Stimulated activated CD4-positive, alpha-beta T cell treated with anti-CD3 and anti-CD28 coated beads, Interleukin-15, amount 100 ng/mL, for 1 hour (primary cell): ENCODE measurements around the gene CNTN4.

Experiments used
- DNase-seq, 2 donors: peaks; one replicate each; pipeline ENCODE4 v3.0.0-alpha.2; 2020; ENCODE audit warnings: low read depth in 1 of 2, low spot score in 1 of 2

CNTN4 gene

DNA sequence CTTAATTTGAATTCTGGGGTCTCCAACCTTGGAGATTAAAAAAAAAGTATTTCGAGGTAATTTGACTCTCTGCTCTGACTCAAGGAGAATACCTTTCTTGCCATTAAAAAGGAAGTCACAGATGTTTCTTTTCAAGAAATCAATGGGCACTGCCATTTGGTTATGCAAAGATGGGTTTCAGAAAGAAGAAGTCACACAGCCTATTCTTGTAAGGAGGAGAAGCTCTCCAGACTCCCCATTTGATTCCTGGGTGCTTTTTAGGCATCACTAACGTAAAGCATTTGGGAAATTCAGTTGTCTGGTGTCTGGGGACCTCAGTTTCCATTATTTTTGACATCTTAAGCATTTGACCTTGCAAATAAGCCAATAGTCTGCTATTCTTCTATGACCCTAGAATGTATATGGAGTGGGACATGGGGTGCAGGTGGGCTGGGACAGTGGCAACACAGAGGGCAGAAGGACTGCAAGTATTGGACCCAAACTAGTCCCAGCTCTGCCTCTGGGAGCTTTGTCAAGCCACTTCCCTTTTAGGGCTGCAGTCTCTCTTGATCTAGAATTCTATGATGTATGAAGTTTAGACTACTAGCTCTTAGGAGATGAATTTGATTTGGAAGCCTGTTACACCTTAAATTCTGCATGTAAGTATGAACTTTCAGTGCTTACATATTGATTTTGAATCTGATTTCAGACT, 983.7 kb downstream of the CNTN4 start:
- DNase-seq = no peak

DNA sequence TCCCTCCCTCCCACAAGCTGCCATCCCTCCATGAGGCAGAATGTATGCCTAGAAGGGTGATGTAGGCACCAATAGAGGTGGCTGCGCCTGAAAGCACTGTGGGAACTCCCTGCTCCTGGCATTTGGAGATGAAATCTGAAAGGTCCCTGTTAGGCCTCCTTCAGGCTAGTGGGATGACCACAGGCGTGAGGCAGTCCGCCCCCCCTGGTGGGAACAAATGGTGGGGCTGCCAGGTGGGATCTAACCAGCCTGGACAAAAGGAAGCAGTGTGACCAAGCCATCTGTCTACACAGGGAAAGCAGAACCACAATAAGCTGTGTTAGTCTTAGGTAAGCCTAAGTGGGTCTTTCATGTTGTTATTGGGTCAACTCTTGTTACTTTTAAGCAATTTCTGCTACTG, 986.2 kb downstream of the CNTN4 start:
- no peak for DNase-seq

DNA sequence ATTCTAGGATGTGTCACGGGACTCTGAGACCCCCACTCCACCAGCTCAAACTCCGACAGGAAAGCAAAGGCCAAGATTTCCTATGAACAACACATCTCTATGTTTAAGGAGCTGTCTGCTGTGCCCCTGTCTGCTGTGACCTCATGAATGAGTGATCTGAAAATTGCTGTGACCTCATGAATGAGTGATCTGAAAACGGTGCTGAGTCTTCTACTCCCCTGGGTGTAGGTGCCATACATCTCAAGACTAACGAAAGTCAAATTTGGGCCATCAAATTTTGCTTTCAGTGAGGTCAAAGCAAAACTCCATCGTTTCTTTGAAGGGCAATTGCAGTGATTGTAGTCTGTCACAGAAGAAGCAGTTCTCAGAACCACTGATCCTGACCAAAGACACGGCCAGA, 987.1 kb downstream of the CNTN4 start:
- DNase-seq = no peak

DNA sequence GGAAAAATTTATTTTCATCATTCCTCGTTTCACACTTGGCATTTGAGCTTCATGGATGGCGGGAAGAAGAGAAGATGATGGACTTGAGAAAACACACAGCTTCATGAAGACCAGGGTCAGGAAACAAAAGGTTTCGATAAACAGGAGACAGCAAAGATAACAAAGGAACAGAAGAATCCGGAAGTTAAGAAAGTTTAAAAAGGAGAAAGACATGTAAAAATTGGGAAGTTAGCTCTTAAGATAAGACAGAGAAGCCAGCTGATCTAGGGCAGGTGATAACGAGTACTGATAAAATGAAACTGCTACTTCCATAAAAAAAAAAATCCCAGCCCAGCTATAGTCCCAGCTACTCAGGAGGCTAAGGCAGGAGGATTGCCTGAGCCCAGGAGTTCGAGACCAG, 987.6 kb downstream of the CNTN4 start:
- no peak for DNase-seq

DNA sequence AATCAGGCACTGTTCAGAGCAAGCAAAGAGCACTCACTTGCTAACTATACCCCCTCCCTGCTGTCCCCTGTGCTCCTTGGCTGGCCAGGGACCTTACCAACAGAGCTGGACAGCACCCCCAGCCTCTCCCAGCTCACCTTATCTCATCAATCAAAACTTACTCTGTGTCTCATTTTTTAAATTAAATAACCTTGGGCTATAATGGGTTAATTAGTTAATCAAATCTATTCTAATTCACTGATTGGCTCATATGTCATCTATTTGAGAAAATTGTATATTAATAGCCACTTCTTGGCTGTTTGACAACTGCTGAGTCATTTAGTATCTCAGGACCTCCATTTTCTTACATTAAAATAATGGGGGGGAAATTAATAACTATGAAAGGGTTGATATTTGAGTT, 988.6 kb downstream of the CNTN4 start:
- DNase-seq = no peak

DNA sequence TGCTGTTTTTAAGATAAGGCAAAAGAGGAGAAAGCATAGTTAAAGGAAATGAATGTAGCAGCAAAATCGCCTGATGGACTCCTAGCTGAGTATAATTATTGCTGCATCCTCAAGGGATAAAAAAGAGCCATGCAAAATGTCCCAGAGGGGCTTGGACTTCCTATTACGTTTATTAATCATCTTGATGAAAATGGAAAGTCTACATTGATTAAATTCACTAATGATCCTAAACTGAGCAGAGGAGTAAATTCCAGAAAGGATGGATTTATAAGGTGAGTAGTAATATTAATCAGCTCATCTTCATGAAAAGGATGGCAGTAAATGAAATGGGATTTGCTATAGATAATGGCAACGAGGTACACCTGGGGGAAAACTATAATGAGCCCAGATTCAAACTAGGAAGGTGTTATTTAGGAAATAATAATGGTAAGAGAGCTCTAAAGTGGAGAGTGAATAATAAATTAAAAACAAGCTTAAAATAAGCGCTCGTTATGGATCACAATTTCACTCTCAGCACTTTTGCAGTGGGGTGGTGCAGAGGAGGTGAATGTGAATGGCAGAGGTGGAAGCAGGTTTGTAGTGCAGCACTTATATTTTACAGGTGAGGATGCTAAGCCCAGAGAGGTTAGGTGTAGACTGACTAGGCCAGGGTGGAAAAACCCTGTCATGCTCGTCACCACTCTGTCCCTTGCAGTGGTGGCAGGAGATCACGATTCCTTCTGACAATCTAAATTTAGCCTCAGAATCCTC, 989.2 kb downstream of the CNTN4 start:
- no peak for DNase-seq

DNA sequence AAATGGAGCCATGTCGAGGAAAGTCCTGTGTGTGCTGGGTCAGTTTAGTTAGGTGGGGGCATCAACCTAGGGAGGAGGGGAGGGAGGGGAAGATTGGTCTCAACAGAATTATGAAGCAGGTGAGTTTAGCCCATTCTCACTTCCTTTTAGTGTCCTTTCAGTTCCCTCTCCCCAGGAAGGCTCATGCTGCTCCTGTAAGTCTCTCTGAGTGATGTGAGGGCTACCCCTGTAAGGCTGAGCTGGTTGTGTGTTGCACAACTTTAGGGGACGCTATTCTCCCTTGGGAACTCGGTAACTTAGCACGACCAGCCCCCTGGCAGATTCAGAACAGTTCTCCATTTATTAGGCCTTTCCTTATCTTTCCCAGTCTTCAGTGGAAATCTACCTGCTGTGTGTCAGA, 990.4 kb downstream of the CNTN4 start:
- DNase-seq = no peak

DNA sequence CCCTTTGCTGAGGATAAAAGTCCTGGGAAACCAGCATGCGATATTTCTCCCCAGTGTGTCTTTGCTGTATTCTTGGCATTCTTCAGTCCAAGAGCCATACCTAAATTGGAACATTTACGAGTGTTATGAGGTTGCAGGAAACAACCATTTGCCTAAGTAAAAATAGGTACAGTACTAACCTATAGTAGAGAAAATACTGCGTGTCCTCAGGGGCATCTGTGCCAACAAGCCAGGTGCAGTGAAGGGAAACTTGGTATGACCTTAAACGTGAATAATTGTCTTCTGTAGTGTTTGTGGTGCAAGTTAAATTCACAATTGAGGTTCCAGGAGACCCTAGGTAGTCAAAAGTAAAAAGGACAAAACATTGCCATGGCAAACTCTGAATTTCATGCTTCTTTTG, 999.3 kb downstream of the CNTN4 start:
- no peak for DNase-seq

DNA sequence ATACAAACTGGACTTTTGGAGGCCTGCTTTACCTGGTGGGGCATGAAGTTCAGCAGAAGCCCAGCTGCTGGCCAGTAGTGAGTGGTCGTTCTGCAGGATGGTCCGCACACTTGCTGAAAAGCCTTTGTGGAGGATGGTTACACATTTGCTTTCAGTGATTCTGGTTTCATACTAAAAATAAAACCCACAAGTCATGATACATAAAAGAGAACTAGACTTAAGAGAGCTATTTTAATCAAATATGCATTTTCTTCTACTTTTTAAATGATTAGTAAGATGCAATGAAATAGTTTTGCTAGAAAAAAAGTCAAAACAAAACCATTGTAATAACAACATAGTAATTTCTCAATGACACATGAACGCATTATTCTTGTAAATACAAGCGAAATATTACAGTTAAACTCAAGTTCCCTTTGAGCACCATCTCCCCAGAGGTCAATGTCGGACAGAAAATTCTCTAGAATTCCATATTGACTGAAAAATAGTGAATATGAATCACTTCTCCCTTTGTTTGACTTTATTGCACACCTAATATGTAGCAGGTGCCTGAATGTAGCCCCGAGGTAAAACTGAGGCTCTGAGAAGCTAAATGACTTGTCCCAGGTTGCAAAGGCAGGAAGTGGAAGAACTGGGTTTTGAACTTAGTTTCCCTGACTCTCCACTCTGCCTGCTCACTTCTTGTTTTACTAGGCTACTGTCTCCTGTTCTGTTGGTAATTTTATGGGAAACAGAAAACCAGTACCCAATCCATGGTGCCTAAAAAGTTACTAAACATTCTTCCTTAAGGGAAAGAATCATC, 1003.2 kb downstream of the CNTN4 start:
- DNase-seq = no peak

DNA sequence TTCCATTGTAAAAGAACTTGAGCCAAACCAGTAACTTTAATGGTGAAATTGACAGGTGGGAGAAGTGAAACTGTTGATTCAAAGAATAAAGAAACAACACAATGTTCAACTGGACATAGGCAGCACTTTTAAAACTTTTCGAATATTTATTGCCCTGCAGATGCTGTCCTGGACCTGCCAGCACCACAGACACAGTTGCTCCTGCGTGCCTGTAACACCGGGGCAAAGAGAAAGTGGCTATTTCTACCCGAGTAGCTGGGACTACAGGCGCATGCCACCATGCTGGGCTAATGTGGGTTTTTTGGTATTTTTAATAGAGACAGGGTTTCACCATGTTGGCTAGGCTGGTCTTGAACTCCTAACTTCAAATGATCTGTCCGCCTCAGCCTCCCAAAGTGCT, 1004.1 kb downstream of the CNTN4 start:
- no peak for DNase-seq

DNA sequence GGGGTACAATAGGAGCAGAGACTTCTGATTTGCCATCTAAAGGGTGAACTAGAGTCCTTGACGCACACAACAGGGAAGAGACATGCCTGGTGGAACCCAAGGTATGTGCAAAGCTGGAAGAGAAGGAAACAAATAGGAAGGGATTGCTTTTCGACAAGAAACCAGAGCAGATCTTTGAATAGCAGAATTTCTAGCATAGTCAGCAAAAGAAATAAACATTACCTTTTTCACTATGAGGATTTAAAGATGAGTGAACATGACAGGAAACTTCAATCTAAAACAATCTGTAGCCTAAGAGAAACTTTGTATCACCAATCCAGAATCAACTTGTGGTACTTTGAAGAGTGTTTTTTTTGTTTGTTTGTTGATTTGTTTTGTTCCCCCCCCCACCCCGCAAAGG, 1006.6 kb downstream of the CNTN4 start:
- DNase-seq = no peak

DNA sequence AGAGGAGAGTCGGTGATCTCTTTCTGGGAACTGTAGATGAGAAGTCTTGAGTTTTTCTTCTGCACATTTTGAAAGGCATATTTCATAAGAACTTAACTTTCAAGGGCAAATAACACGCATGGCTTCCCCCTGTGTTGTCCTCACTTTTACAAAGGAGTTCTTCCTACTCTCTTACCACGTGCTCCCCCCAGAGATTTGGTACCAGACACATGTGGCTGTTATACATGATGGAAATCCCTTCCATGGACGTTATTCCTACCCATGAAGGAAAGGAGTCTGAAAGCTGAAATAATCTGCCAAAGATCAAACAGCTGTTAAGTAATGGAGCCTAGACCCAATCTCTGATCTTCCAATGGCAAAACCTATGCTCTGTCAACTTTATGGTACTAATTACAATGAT, 1007.1 kb downstream of the CNTN4 start:
- DNase-seq = no peak

DNA sequence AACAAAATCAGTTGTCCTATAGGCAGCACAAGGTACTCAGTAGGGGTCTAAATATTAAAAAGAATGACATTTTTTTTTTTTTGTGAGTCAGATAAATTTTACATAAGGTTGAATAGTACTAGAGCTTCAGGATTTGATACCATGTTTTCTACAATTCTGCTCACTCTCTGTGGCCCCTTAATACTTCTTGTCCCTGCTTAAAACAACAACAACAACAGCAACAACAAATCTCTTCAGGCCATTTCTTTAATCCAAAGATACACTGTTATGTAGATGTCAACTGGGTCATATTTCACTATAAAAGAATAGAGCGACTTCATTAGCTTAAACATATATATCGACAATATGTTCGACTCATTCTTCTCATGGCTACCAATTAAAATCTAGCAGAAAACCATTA, 1008.5 kb downstream of the CNTN4 start:
- no peak for DNase-seq
